HL-60 (cell line): ENCODE measurements around the gene ATP9B.

ENCODE experiments used
- DNase-seq, 2 experiments: peaks; one replicate each; pipeline ENCODE4 v3.0.0-alpha.2; 2010 to 2020; ENCODE audit warnings: low read depth in 1 of 2, low spot score in 1 of 2
- H3K27ac ChIP-seq: fragments of 250-450 bp; sonication (Bioruptor Pico); replicated peaks from 2 replicates; pipeline ENCODE4 v1.5.1; 2020; ENCODE audit warnings: mild to moderate bottlenecking, moderate library complexity
- H3K27me3 ChIP-seq: fragments of 250-450 bp; sonication (Bioruptor Pico); 2 replicates; pipeline ENCODE4 v1.5.1; 2021; ENCODE audit warnings: mild to moderate bottlenecking, moderate library complexity; ENCODE audit not compliant: insufficient read depth, poor library complexity, severe bottlenecking
- H3K4me3 ChIP-seq: replicated peaks from 2 replicates; pipeline ENCODE4 v1.5.1; 2011; ENCODE audit warnings: mild to moderate bottlenecking, control low read depth, low read length; ENCODE audit not compliant: insufficient read depth
- CTCF ChIP-seq: IDR thresholded peaks from one replicate; pipeline ENCODE4 v1.5.1; 2011; ENCODE audit warnings: low read length, control low read depth, inconsistent platforms; ENCODE audit not compliant: insufficient read depth
- GABPA ChIP-seq: IDR thresholded peaks from 2 replicates; pipeline ENCODE4 v1.6.1; 2012; ENCODE audit warnings: low read depth
- POLR2AphosphoS5 ChIP-seq: IDR thresholded peaks from 2 replicates; pipeline ENCODE4 v1.6.1; 2012; ENCODE audit warnings: low read depth
- REST ChIP-seq: IDR thresholded peaks from 2 replicates; pipeline ENCODE4 v1.6.1; 2012; ENCODE audit warnings: low read depth; ENCODE audit not compliant: insufficient replicate concordance
- SPI1 ChIP-seq: IDR thresholded peaks from 2 replicates; pipeline ENCODE4 v1.6.1; 2012; ENCODE audit warnings: low read depth, mild to moderate bottlenecking, borderline replicate concordance

Gene ATP9B

DNA sequence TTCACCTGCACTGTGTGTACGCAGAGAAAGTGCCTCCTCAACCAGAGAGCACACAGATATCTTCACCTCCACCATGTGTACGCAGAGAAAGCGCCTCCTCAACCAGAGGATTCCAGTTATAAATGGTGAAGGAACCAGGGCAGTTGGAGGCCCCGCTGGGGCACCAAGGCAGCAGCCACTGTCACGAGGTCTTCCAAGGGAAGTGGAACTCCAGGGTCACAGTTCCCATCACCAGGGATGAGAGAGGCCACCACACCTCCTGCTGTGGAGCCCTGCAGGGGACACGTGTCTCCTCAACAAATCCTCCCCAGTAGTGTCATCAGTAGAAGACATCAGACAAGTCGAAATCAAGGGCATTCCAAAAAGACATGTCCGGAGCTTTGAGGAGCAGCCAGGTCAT, 298.3 kb downstream of the ATP9B start:
- Histone ChIP-seq H3K4me3 (no peak overlapping the region), H3K27ac (no peak overlapping the region), H3K27me3 (no peaks in the 10 kb centered on the region)
- no peak for DNase-seq
- no peak for TF ChIP-seq POLR2AphosphoS5

- no peak overlapping the region for H3K27ac ChIP-seq
- DNase-seq: no peak
Measured at GRCh38 chr18:79367989-79368388, 298.8 kb downstream of the ATP9B start.

GRCh38 chr18:79368681-79369080, 299.5 kb downstream of the ATP9B start:
- no peak for DNase-seq
- Histone ChIP-seq H3K4me3 (no peak overlapping the region), H3K27me3 (no peaks in the 10 kb centered on the region), H3K27ac (no peak overlapping the region)
- TF ChIP-seq CTCF: no peak
- no peak for TF ChIP-seq SPI1
- no peak for TF ChIP-seq REST
- TF ChIP-seq GABPA: no peak
- no peak for TF ChIP-seq POLR2AphosphoS5

More at GRCh38 chr18:79367989-79368388, 298.8 kb downstream of the ATP9B start:
- no peaks in the 10 kb centered on the region for H3K27me3 ChIP-seq
- TF ChIP-seq REST: no peak
- TF ChIP-seq SPI1: no peak
- no peak for TF ChIP-seq GABPA
- no peak for TF ChIP-seq POLR2AphosphoS5
- TF ChIP-seq CTCF: no peak
- H3K4me3 ChIP-seq: no peak overlapping the region

- H3K27me3 ChIP-seq: no peaks in the 10 kb centered on the region
- H3K27ac ChIP-seq: no peak overlapping the region
- TF ChIP-seq SPI1 (no peak), GABPA (0 out of 2 replicates have a peak, but pooled peaks have one; percentile 17)
- DNase-seq: no peak
- H3K4me3 ChIP-seq: no peak overlapping the region
Measured at GRCh38 chr18:79371561-79372121, 302.4 kb downstream of the ATP9B start.

GRCh38 chr18:79372461-79372860, 303.3 kb downstream of the ATP9B start:
- no peak overlapping the region for H3K27ac ChIP-seq
- no peaks in the 10 kb centered on the region for H3K27me3 ChIP-seq
- DNase-seq: no peak
- no peak for TF ChIP-seq POLR2AphosphoS5
- no peak for TF ChIP-seq CTCF
- TF ChIP-seq SPI1: no peak
- no peak for TF ChIP-seq GABPA
- no peak for TF ChIP-seq REST
- H3K4me3 ChIP-seq: no peak overlapping the region
